ENCODE data around the gene BEST1. TPM values are rescaled to one million over a fixed set of nuclear protein-coding genes. Genes with fewer than 3 reads are reported as not detected.
"Not testable (repeated sequence)": the region's sequence is repeated elsewhere in the genome, so short reads cannot be mapped to it uniquely, and the experiment has no call there.

The BEST1 gene
- total RNA-seq, 1 donor from 2014 or later = not detected

DNA sequence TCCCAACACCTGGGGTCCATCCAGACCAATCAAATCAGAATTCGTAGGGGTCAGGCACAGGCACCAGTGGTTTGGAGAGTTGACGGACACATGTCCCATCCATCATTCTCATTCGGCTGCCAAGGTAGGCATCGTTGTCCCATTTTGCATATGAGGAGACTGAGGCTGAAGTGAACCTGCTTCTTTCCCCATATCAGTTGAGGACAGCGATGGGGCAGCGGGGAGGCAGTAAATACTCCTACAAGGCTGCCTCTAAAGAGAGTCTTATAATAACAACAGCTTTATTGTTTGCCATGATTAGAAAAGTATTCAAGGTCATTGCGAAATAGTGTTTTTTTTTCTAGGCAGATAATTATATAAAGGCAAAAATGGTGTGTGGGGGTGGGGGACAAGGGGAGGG is 1.6 kb upstream of the BEST1 start:
- Histone ChIP-seq H3K9me3 (ENCODE audit: low read depth) (no peaks in the 10 kb centered on the region), H4K20me1 (ENCODE audit: low read depth) (no peaks in the 10 kb centered on the region), H3F3A (ENCODE audit: low read depth) (no peaks in the 10 kb centered on the region), H3K79me2 (ENCODE audit: low read depth) (no peaks in the 10 kb centered on the region), H3K4me2 (no peak overlapping the region), H3K36me3 (no peaks in the 10 kb centered on the region), H2AFZ (replicated peaks) (no peak overlapping the region), H3K4me1 (no peaks in the 10 kb centered on the region), H3K27ac (no peak overlapping the region), H3K4me3 (no peak overlapping the region), H3K27me3 (peaks cover 2% of the 10 kb centered on the region), H3K9ac (no peak overlapping the region)
- H3K4me3 Mint-ChIP-seq = no peak overlapping the region
- H3K4me1 Mint-ChIP-seq = peaks cover 16% of the 10 kb centered on the region
- H3K27ac Mint-ChIP-seq = no peak overlapping the region
- DNase-seq (ENCODE audit: low spot score) = no peak
- no peaks in the 10 kb centered on the region for H3K9me3 Mint-ChIP-seq
- H3K36me3 Mint-ChIP-seq = no peaks in the 10 kb centered on the region
- H3K27me3 Mint-ChIP-seq (ENCODE audit: insufficient read depth, low read depth) = peaks cover 14% of the 10 kb centered on the region
- no peak for TF ChIP-seq EZH2 (IDR thresholded peaks at IDR 0.05)

DNA sequence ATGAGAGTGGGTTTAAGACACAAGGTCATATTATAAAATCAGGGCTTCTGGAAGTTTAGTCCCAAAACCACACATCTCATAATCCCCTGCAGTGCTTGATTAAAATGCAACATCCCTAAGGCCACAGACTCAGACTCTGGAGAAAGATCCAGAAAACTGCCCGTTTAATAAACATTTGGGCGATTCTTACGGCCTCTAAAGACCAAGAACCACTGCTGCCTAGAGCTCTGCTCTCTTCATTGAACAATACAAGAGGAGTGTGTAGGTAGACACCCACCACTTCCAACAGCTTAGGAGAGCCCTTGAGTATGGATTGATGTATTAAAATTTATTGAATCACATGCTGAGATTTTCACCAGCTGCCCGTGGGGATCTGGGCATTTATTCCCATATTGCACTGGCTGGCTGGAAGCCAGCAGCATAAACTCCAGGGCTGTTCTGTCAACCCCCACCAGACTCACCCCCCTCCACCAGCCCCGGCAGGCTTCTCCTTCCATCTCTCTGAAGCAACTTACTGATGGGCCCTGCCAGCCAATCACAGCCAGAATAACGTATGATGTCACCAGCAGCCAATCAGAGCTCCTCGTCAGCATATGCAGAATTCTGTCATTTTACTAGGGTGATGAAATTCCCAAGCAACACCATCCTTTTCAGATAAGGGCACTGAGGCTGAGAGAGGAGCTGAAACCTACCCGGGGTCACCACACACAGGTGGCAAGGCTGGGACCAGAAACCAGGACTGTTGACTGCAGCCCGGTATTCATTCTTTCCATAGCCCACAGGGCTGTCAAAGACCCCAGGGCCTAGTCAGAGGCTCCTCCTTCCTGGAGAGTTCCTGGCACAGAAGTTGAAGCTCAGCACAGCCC is 749 bp upstream of the BEST1 start:
- TF ChIP-seq, protein P1, sequence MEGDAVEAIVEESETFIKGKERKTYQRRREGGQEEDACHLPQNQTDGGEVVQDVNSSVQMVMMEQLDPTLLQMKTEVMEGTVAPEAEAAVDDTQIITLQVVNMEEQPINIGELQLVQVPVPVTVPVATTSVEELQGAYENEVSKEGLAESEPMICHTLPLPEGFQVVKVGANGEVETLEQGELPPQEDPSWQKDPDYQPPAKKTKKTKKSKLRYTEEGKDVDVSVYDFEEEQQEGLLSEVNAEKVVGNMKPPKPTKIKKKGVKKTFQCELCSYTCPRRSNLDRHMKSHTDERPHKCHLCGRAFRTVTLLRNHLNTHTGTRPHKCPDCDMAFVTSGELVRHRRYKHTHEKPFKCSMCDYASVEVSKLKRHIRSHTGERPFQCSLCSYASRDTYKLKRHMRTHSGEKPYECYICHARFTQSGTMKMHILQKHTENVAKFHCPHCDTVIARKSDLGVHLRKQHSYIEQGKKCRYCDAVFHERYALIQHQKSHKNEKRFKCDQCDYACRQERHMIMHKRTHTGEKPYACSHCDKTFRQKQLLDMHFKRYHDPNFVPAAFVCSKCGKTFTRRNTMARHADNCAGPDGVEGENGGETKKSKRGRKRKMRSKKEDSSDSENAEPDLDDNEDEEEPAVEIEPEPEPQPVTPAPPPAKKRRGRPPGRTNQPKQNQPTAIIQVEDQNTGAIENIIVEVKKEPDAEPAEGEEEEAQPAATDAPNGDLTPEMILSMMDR (IDR thresholded peaks at IDR 0.05) = no peak
- TF ChIP-seq EZH2phosphoT487 (IDR thresholded peaks at IDR 0.05) = no peak
- no peak for TF ChIP-seq EZH2 (IDR thresholded peaks at IDR 0.05)
- H3K36me3 Mint-ChIP-seq = no peaks in the 10 kb centered on the region
- H3K27me3 Mint-ChIP-seq (ENCODE audit: insufficient read depth, low read depth) = peaks cover 7% of the 10 kb centered on the region
- H3K27ac Mint-ChIP-seq = peak overlapping the region; percentile 66
- H3K4me1 ChIP-seq = no peaks in the 10 kb centered on the region
- no peak overlapping the region for H3K4me2 ChIP-seq
- H3K36me3 ChIP-seq = no peaks in the 10 kb centered on the region
- no peaks in the 10 kb centered on the region for H3K9me3 Mint-ChIP-seq
- H3F3A ChIP-seq (ENCODE audit: low read depth) = no peaks in the 10 kb centered on the region
- no peaks in the 10 kb centered on the region for H3K79me2 ChIP-seq (ENCODE audit: low read depth)
- H4K20me1 ChIP-seq (ENCODE audit: low read depth) = no peaks in the 10 kb centered on the region
- H3K9me3 ChIP-seq (ENCODE audit: low read depth) = no peaks in the 10 kb centered on the region
- H3K4me3 ChIP-seq = no peak overlapping the region
- no peak overlapping the region for H3K4me3 Mint-ChIP-seq
- H2AFZ ChIP-seq (replicated peaks) = no peak overlapping the region
- no peak overlapping the region for H3K27ac ChIP-seq
- H3K9ac ChIP-seq = no peak overlapping the region
- peaks cover 16% of the 10 kb centered on the region for H3K4me1 Mint-ChIP-seq
- H3K27me3 ChIP-seq = peaks cover 11% of the 10 kb centered on the region
- DNase-seq (ENCODE audit: low spot score) = peak; percentile 37

- Mint-ChIP-seq H3K4me1 (peaks cover 16% of the 10 kb centered on the region), H3K27me3 (ENCODE audit: insufficient read depth, low read depth) (peaks cover 11% of the 10 kb centered on the region), H3K9me3 (no peaks in the 10 kb centered on the region), H3K36me3 (no peaks in the 10 kb centered on the region), H3K27ac (no peak overlapping the region), H3K4me3 (no peak overlapping the region)
- Histone ChIP-seq H3K36me3 (no peaks in the 10 kb centered on the region), H3K79me2 (ENCODE audit: low read depth) (no peaks in the 10 kb centered on the region), H3K9ac (no peak overlapping the region), H3K9me3 (ENCODE audit: low read depth) (no peaks in the 10 kb centered on the region), H3K4me3 (no peak overlapping the region), H3K4me2 (no peak overlapping the region), H3K27me3 (peaks cover 33% of the 10 kb centered on the region), H2AFZ (replicated peaks) (no peak overlapping the region), H3F3A (ENCODE audit: low read depth) (peaks cover 15% of the 10 kb centered on the region), H4K20me1 (ENCODE audit: low read depth) (no peaks in the 10 kb centered on the region), H3K4me1 (peaks cover 6% of the 10 kb centered on the region), H3K27ac (no peak overlapping the region)
- TF ChIP-seq EZH2phosphoT487 (IDR thresholded peaks at IDR 0.05) (no peak), EZH2 (IDR thresholded peaks at IDR 0.05) (no peak)
- TF ChIP-seq, protein P1 (IDR thresholded peaks at IDR 0.05) = no peak
- no peak for DNase-seq (ENCODE audit: low spot score)
Measured at GRCh38 chr11:61951484-61952135, 1.5 kb downstream of the BEST1 start.

DNA sequence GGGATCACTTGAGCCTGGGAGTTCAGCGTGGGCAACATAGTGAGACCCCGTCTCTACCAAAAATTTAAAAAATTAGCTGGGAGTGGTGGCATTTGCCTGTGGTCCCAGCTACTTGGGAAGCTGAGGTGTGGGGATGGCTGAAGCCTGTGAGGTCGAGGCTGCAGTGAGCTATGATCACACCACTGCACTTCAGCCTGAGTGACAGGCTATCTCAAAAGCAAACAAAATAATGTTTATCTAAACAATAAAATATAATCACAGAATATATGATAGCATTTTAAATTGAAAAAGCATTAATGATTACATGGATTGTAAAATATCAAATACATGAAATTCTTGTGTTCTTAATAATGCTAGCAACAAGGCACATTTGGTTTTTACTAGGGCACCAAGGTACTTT is 2.7 kb downstream of the BEST1 start:
- H2AFZ ChIP-seq (replicated peaks) = no peak overlapping the region
- no peak overlapping the region for H3K27ac Mint-ChIP-seq
- no peaks in the 10 kb centered on the region for H3K36me3 ChIP-seq
- no peak overlapping the region for H3K9ac ChIP-seq
- no peaks in the 10 kb centered on the region for H3K79me2 ChIP-seq (ENCODE audit: low read depth)
- peaks cover 11% of the 10 kb centered on the region for H3K27me3 Mint-ChIP-seq (ENCODE audit: insufficient read depth, low read depth)
- H4K20me1 ChIP-seq (ENCODE audit: low read depth) = no peaks in the 10 kb centered on the region
- no peaks in the 10 kb centered on the region for H3K9me3 Mint-ChIP-seq
- H3K9me3 ChIP-seq (ENCODE audit: low read depth) = no peaks in the 10 kb centered on the region
- H3K4me2 ChIP-seq = no peak overlapping the region
- no peak overlapping the region for H3K4me3 Mint-ChIP-seq
- H3F3A ChIP-seq (ENCODE audit: low read depth) = peaks cover 15% of the 10 kb centered on the region
- TF ChIP-seq EZH2phosphoT487 (IDR thresholded peaks at IDR 0.05) = no peak
- no peak for TF ChIP-seq EZH2 (IDR thresholded peaks at IDR 0.05)
- TF ChIP-seq, protein P1 (IDR thresholded peaks at IDR 0.05) = no peak
- H3K4me3 ChIP-seq = no peak overlapping the region
- H3K4me1 Mint-ChIP-seq = peaks cover 9% of the 10 kb centered on the region
- no peak for DNase-seq (ENCODE audit: low spot score)
- peaks cover 34% of the 10 kb centered on the region for H3K27me3 ChIP-seq
- H3K36me3 Mint-ChIP-seq = no peaks in the 10 kb centered on the region
- H3K4me1 ChIP-seq = peaks cover 6% of the 10 kb centered on the region
- H3K27ac ChIP-seq = no peak overlapping the region

DNA sequence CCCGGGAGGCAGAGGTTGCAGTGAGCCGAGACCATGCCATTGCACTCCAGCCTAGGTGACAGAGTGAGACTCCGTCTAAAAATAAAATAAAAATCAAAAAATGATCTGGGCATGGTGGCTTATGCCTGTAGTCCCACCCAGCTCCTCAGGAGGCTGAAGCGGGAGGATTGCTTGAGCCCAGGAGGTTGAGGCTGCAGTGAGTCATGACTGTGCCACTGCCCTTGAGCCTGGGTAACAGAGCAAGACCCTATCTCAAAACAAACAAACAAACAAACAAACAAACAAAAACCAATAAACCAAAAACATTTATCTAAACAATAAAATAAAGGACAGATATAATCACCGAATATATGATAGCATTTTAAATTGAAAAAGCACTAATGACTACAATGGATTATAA is 3.5 kb downstream of the BEST1 start:
- not testable (repeated sequence) for H3K27ac ChIP-seq; H2AFZ ChIP-seq (replicated peaks); H3K27ac Mint-ChIP-seq; H3K9me3 Mint-ChIP-seq; H4K20me1 ChIP-seq (ENCODE audit: low read depth); H3K36me3 ChIP-seq; H3K4me2 ChIP-seq; H3K4me3 ChIP-seq; H3K4me3 Mint-ChIP-seq; H3K79me2 ChIP-seq (ENCODE audit: low read depth); H3K4me1 ChIP-seq; H3K36me3 Mint-ChIP-seq; H3K9ac ChIP-seq; DNase-seq (ENCODE audit: low spot score); H3K9me3 ChIP-seq (ENCODE audit: low read depth); H3K4me1 Mint-ChIP-seq
- peaks cover 15% of the 10 kb centered on the region for H3F3A ChIP-seq (ENCODE audit: low read depth)
- peaks cover 13% of the 10 kb centered on the region for H3K27me3 Mint-ChIP-seq (ENCODE audit: insufficient read depth, low read depth)
- peaks cover 34% of the 10 kb centered on the region for H3K27me3 ChIP-seq

Measured in neural progenitor cell (in vitro differentiated cells).